Neural progenitor cell (in vitro differentiated cells): ENCODE data around the gene CYBC1. TPM values are rescaled to one million over a fixed set of nuclear protein-coding genes. Genes with fewer than 3 reads are reported as not detected.

Experiments
- DNase-seq: peaks from one replicate; pipeline ENCODE4 v3.0.0-alpha.2; 2016; ENCODE audit warnings: low spot score
- H2AFZ ChIP-seq: fragments of 200-600 bp; sonication (generic); replicated peaks from 2 replicates; pipeline ENCODE4 v1.6.1; 2016; ENCODE audit warnings: antibody characterized with exemption
- H3F3A ChIP-seq: fragments of 200-600 bp; sonication (generic); 2 replicates; pipeline ENCODE4 v1.6.1; 2016; ENCODE audit warnings: antibody characterized with exemption, low read depth
- H3K27ac ChIP-seq: fragments of 200-600 bp; sonication (generic); 2 replicates; pipeline ENCODE4 v1.5.1; 2016; ENCODE audit warnings: mild to moderate bottlenecking
- H3K27me3 ChIP-seq: fragments of 200-600 bp; sonication (generic); 2 replicates; pipeline ENCODE4 v1.6.1; 2016; ENCODE audit warnings: mild to moderate bottlenecking, moderate library complexity
- H3K36me3 ChIP-seq: fragments of 200-600 bp; sonication (generic); 2 replicates; pipeline ENCODE4 v1.5.1; 2016
- H3K4me1 ChIP-seq: fragments of 200-600 bp; sonication (generic); 2 replicates; pipeline ENCODE4 v1.6.1; 2016; ENCODE audit warnings: mixed run types
- H3K4me2 ChIP-seq: fragments of 200-600 bp; sonication (generic); 2 replicates; pipeline ENCODE4 v1.6.1; 2016
- H3K4me3 ChIP-seq: fragments of 200-600 bp; sonication (generic); 2 replicates; pipeline ENCODE4 v1.5.1; 2016
- H3K79me2 ChIP-seq: fragments of 200-600 bp; sonication (generic); 2 replicates; pipeline ENCODE4 v1.6.1; 2016; ENCODE audit warnings: low read depth
- H3K9ac ChIP-seq: fragments of 200-600 bp; sonication (generic); 2 replicates; pipeline ENCODE4 v1.6.1; 2016
- H3K9me3 ChIP-seq: fragments of 200-600 bp; sonication (generic); 2 replicates; pipeline ENCODE4 v1.5.1; 2016; ENCODE audit warnings: low read depth
- H4K20me1 ChIP-seq: fragments of 200-600 bp; sonication (generic); 2 replicates; pipeline ENCODE4 v1.6.1; 2016; ENCODE audit warnings: low read depth
- H3K27ac Mint-ChIP-seq: 3 replicates; pipeline ENCODE4 v1.8.0; 2021; ENCODE audit warnings: mixed read lengths
- H3K27me3 Mint-ChIP-seq: 2 replicates; pipeline ENCODE4 v1.8.0; 2022; ENCODE audit warnings: low read depth, mild to moderate bottlenecking, inconsistent platforms, moderate library complexity, mixed read lengths; ENCODE audit not compliant: insufficient read depth
- H3K36me3 Mint-ChIP-seq: 3 replicates; pipeline ENCODE4 v1.8.0; 2021; ENCODE audit warnings: mixed read lengths
- H3K4me1 Mint-ChIP-seq: 3 replicates; pipeline ENCODE4 v1.8.0; 2021; ENCODE audit warnings: mixed read lengths
- H3K4me3 Mint-ChIP-seq: 3 replicates; pipeline ENCODE4 v1.8.0; 2021; ENCODE audit warnings: mild to moderate bottlenecking, moderate library complexity, mixed read lengths
- H3K9me3 Mint-ChIP-seq: 3 replicates; pipeline ENCODE4 v1.8.0; 2020; ENCODE audit warnings: mixed read lengths
- EZH2 ChIP-seq: fragments of 200-600 bp; sonication (generic); IDR thresholded peaks from 2 replicates; pipeline ENCODE4 v1.6.1; 2017; ENCODE audit warnings: antibody characterized with exemption, mild to moderate bottlenecking, moderate library complexity
- EZH2phosphoT487 ChIP-seq: fragments of 200-600 bp; sonication (generic); IDR thresholded peaks from 2 replicates; pipeline ENCODE4 v1.6.1; 2017; ENCODE audit warnings: antibody characterized with exemption
- total RNA-seq: library from RNA; depleted of rRNA; stranded (reverse); fragments of >200 nt; gene quantifications from 2 replicates; pipeline ENCODE4 v1.2.3, GENCODE V29; 2015; ENCODE audit warnings: low replicate concordance
- TF ChIP-seq, protein P1 (sequence below): fragments of 200-600 bp; sonication (generic); IDR thresholded peaks from 2 replicates; pipeline ENCODE4 v1.5.1; 2017; ENCODE audit warnings: antibody characterized with exemption, mild to moderate bottlenecking

CYBC1 gene
- total RNA-seq, 1 donor from 2014 or later, result 75.1 TPM

DNA sequence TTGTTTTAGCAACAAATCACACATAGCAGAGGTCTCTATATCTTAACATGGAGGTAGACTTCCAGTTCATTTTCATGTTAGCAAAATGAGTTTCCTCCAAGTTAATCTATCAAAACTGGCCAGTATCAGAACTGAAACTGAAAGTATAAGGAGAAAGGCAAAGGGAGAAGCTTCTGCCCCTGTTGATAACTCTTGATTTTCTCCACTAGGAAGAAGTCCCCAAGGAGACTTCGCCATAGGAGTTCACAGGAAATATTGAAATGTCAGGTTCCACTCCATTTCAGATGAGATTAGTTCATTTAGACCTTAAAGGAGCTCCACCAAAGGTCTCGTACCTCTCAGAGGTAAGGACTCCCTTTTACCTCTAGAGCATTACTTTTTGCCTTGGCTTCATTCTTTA is 31.0 kb downstream of the CYBC1 start:
- no peak overlapping the region for H3K9ac ChIP-seq
- no peak overlapping the region for H3K27ac Mint-ChIP-seq
- TF ChIP-seq EZH2, result no peak
- no peak for TF ChIP-seq EZH2phosphoT487
- TF ChIP-seq, protein P1, sequence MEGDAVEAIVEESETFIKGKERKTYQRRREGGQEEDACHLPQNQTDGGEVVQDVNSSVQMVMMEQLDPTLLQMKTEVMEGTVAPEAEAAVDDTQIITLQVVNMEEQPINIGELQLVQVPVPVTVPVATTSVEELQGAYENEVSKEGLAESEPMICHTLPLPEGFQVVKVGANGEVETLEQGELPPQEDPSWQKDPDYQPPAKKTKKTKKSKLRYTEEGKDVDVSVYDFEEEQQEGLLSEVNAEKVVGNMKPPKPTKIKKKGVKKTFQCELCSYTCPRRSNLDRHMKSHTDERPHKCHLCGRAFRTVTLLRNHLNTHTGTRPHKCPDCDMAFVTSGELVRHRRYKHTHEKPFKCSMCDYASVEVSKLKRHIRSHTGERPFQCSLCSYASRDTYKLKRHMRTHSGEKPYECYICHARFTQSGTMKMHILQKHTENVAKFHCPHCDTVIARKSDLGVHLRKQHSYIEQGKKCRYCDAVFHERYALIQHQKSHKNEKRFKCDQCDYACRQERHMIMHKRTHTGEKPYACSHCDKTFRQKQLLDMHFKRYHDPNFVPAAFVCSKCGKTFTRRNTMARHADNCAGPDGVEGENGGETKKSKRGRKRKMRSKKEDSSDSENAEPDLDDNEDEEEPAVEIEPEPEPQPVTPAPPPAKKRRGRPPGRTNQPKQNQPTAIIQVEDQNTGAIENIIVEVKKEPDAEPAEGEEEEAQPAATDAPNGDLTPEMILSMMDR, result no peak

DNA sequence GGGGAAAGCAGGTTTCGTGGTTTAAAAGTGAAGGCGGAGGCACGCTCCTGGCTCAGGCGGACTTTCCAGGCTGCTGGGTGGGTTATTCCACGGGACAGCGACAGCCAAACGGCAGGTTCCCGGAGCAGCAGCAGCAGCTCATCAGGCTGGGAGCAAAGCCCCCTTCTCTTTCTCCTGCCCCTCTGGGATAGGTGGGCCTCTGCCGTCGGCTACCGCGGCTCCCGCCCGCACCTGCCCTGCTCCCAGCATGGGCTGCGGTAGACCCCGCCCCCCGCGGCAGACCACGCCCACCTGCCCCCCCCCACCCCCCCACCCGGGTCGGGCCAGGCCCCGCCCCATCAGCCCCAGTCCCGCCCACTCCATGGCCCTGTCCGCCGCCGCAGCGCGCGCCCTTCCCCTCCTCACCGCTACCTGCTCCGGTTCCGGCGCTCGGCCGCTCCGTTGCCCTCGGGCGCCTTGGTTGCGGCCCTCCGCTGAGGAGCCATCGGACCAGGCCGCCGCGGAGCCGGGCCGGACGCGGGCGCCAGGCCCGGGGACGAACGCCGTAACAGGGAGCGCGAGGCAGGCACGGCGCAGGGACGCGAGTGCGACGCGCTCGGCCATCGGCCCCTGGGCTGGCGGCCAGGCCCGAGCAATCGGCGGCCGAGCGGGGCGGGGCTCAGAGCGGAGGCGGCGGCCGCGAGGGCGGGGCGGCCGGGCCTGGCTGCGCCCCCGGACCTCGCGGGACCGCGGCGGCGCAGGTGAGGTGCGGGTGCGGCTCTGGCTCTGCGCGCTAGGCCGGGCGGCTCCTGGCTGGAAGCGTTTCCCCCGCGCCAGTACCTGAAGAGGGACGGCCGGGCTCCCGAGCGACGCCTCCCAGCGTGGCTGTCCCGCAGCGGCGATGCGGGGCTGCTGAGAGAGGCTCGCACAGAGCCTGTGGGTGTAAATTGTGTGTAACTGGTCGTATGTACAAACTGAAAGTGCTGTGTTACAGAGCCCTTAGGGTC is 32.3 kb downstream of the CYBC1 start, which contains the start of the genes HEXD and OGFOD3:
Gene HEXD, plus strand, starts transcription at position 347 of the 986 bp plus-strand sequence. CDS start 1,453 bp downstream, outside the sequence.
Gene OGFOD3, minus strand, starts transcription at position 586 of the 986 bp plus-strand sequence. Its CDS starts 101 bp downstream, at position 485.
- Histone ChIP-seq H3K4me2 (peak within 1 kb of the TSS; percentile 85), H3K27me3 (peaks cover 5% of the 10 kb centered on the region), H3K27ac (no peak within 1 kb of the TSS), H3K4me1 (peaks cover 9% of the 10 kb centered on the region), H3K9me3 (no peaks in the 10 kb centered on the region), H3F3A (peaks cover 6% of the 10 kb centered on the region), H2AFZ (peak within 1 kb of the TSS; percentile 98), H3K9ac (peak within 1 kb of the TSS; percentile 82), H3K36me3 (no peaks in the 10 kb centered on the region), H3K4me3 (peak within 1 kb of the TSS; percentile 98), H4K20me1 (peaks cover 46% of the 10 kb centered on the region), H3K79me2 (peaks cover 10% of the 10 kb centered on the region)
- peak; percentile 96 for DNase-seq
- Mint-ChIP-seq H3K4me3 (peak within 1 kb of the TSS; percentile 89), H3K27me3 (no peaks in the 10 kb centered on the region), H3K4me1 (peaks cover 14% of the 10 kb centered on the region), H3K36me3 (peaks cover 28% of the 10 kb centered on the region), H3K9me3 (peaks cover 22% of the 10 kb centered on the region), H3K27ac (no peak within 1 kb of the TSS)
- TF ChIP-seq EZH2, result peak; percentile 32
- no peak for TF ChIP-seq EZH2phosphoT487

More for the DNA sequence above, 31.0 kb downstream of the CYBC1 start:
- Histone ChIP-seq H4K20me1 (peaks cover 34% of the 10 kb centered on the region), H3K4me3 (peak overlapping the region; percentile 98), H3K27ac (no peak overlapping the region), H2AFZ (no peak overlapping the region), H3K4me2 (peak overlapping the region; percentile 85), H3K27me3 (peaks cover 5% of the 10 kb centered on the region), H3K36me3 (no peaks in the 10 kb centered on the region), H3K9me3 (no peaks in the 10 kb centered on the region), H3F3A (peaks cover 6% of the 10 kb centered on the region), H3K4me1 (peaks cover 9% of the 10 kb centered on the region), H3K79me2 (peaks cover 10% of the 10 kb centered on the region)
- peaks cover 31% of the 10 kb centered on the region for H3K36me3 Mint-ChIP-seq
- H3K9me3 Mint-ChIP-seq, result peaks cover 22% of the 10 kb centered on the region
- no peak for DNase-seq
- peaks cover 10% of the 10 kb centered on the region for H3K4me1 Mint-ChIP-seq
- peak overlapping the region; percentile 89 for H3K4me3 Mint-ChIP-seq
- H3K27me3 Mint-ChIP-seq, result peaks cover under 1% of the 10 kb centered on the region

DNA sequence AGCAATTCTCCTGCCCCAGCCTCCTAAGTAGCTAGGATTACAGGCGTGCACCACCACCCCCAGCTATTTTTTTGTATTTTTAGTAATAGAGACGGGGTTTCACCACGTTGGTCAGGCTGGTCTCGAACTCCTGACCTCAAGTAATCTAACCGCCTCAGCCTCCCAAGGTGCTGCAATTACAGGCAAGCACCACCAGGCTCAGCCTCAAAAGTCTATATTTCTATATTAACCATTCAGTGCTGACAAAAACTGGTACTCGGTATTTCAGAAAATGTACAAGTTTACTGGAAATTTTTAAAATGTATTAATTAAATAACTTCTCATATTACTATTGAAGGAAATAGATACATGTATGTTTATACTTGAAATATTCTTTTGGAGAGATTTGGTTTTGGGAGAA is 33.8 kb downstream of the CYBC1 start:
- H3K27me3 Mint-ChIP-seq, result no peaks in the 10 kb centered on the region
- Histone ChIP-seq H3K79me2 (peaks cover 10% of the 10 kb centered on the region), H3K4me2 (no peak overlapping the region), H3K27me3 (peaks cover 5% of the 10 kb centered on the region), H3K36me3 (no peaks in the 10 kb centered on the region), H3F3A (peaks cover 6% of the 10 kb centered on the region), H3K27ac (no peak overlapping the region), H3K9ac (no peak overlapping the region), H3K4me1 (peaks cover 9% of the 10 kb centered on the region), H3K9me3 (no peaks in the 10 kb centered on the region), H3K4me3 (no peak overlapping the region), H4K20me1 (peaks cover 56% of the 10 kb centered on the region), H2AFZ (no peak overlapping the region)
- no peak for TF ChIP-seq EZH2
- no peak for TF ChIP-seq EZH2phosphoT487
- TF ChIP-seq, protein P1, result peak; percentile 22
- H3K4me1 Mint-ChIP-seq, result peaks cover 14% of the 10 kb centered on the region
- H3K27ac Mint-ChIP-seq, result no peak overlapping the region
- no peak for DNase-seq
- H3K4me3 Mint-ChIP-seq, result no peak overlapping the region
- H3K36me3 Mint-ChIP-seq, result peaks cover 18% of the 10 kb centered on the region
- peaks cover 10% of the 10 kb centered on the region for H3K9me3 Mint-ChIP-seq
